Measurements from ENCODE around the gene SLC35E1.

The SLC35E1 gene

DNA sequence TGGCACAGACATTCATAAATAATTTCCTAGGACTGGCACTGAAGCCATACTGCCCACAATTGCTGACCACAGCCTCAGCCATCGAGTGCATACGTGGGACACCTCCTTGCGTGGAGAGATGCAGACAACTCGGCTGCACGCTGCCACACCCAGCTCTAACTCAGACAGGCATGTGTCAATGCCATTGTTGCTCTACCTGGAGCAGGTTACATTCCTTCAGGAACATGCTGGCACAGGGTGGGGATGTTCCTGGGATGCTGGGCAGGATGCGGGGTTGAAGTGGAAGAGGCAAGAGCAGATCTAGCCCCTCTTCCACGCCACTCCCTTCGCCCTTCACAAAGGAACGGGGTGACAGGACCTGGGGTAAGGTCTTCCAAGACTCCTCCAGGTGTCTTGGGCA lies 24.2 kb upstream of the SLC35E1 start:
- DNase-seq = no peak

DNA sequence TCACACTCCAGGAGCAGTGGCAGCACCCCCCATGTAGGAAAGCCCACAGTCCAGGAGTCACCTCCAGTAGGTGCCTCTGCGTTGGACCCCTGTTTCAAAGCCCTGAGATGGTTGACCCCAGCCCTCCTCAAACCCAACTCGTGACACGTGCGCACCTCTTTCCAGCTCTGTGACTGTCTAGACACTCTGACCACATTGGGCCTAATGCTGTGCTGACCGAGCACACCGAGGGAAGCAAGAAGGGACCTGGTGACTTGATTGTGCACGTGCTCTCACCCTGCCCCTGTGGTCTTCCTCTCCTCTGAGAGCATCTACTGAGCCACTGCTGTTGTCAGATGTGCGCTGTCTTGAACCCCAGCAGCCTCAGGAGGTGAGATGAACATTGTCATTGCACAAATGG lies 22.9 kb upstream of the SLC35E1 start:
- peak in 1 of 5 experiments; percentile 35 for DNase-seq

DNA sequence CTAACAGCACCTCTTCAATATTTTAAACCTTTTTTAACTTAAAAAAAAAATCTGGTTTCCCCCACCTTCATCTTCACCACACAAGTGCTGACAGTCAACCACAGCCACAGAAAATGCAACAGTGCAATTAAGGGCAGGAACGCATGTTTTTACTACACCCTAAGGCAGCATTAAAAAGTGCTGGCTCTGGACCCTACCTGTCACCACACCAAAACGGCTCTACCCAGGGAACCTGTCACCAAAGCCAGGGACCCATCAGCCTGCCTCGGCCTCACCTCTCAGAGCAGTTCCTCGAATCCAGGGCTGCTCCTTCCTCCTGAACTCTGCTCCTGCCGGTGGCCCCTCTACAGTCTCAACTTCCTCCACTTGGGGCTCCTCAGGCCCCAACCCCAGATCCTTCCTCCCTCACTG lies 22.5 kb upstream of the SLC35E1 start:
- peak in 2 of 5 experiments; percentile 75 to 81 for DNase-seq

DNA sequence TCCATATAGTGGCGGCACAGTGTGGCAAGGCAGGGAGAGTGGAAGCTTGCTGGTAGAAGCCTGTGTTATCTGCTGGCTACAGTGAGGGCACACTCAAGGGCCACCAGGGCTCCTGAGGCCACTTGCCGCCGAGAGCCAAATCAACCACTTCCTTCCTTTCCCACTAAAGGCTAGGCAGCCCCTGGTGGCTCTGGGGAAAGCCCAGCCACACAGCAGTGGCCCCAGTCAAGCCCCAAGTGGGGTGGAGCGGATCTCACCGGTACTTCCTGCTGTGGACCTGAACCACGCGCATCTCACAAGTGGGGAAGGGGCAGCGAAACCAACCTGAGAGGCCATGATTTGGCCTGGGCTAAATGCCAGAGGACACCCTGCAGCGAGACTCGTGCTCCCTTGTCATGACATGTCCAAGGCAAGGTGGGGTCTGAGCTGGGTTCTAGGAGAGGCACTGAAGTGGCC lies 21.9 kb upstream of the SLC35E1 start:
- DNase-seq = peak in 3 of 5 experiments; percentile 37 to 85 (median 76)

DNA sequence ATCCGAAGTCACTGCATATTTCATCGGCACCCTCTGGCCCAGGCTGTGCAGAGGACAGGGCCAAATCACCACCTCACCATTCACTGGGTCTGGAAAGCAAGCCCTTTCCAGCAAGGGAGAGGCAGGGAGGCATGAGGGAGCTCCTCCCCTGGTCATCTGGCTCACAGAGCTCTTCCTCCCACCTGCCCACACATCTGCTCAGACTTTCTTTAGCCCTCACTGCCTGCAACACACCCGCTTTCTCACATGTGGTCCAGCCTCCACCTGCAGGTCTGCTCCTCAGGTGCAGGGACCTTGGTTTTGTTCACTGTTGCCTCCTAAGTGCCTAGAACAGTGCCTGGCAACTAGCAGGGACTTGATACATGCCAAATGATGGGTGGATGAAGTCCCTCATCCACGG lies 21.0 kb upstream of the SLC35E1 start:
- DNase-seq = no peak

DNA sequence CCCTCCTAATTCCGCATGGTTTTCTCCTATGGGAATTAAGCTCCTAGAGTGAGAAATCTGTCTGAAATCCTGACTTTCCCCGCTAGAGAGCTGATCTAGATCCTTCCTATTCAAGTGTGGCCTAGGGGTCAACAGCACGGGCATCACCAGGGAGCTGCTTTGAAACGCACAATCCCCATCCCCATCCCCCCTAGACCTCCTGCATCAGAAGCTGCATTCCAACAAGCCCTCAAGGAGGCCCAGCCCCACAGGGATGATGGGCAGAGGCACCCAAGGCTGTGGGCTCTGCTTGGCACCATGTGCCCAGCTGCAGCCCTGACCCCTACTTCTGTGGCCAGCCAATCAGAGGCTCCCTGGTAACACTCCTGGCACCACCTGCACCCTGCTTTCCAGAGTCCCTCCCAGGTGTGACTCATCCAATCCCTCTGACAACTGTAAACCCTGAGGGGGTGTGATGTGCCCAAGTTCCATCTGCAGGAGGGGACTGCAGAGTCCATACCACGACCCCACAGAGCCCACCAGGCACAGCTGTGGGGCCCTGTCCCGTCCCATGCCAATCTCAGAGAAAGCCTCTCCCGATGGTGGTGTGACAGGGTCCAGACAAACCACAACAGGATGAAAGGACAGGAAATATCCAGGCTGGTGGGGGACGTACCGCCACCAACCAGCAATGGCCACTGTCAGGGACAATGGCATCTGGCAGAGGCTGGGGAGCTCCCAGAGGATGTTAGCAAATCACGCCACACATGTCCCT lies 19.8 kb upstream of the SLC35E1 start:
- no peak for DNase-seq

DNA sequence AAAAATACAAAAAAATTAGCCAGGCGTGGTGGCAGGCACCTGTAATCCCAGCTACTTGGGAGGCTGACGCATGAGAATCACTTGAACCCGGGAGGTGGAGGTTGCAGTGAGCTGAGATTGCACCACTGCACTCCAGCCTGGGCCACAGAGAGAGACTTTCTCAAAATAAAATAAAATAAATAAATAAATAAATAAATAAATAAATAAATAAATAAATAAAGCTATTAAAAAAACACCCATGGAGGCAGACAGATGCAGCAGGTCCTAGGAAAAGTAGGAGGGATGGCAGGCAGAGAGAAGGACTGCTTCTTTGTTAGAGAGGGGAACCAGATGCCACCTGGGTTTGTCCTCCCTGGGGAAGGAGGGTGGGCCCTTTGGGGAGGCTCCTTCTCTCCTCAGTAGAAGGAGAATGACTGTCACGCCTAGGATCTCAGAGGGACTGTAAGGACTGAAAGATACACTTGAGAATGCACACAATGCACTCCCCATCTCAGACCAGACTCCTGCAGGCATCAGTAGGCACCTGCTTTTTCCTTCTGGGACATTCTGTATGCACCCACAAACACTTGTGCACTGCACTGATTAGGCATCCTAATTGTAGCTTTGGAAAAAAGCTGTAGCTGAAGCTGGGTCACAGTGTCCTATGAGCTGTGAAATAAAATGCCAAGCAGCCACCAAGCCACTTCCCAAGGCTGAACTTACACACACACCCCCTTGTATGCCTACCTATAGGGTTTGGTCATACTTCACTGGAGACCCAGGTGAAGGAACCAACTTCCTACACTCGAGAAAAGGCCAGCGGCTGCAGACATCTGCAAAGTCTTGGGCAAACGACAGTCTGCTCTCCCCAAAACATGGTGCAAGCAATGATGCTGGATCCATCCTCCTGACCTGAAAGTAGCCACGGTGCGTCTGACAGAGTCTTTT lies 18.9 kb upstream of the SLC35E1 start:
- DNase-seq = no peak

DNA sequence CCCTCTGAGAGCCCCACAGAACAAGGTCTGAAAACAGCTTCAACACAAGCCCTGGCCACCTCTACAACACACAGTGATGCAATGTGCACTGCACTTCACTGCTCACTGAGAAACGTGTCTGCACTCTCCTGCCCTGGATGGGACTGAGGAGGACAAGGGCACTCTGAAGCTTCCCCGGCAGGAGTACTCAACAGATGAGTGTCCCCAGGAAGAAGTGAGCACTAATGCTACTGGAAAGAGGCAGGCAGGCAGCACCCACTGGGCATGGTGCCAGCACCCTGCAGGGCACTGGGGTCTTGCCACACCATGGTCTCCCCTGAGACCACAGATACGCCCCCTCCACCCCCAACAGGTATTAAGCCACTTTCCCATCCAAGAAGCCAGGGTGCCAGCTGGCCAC lies 17.7 kb upstream of the SLC35E1 start:
- DNase-seq = no peak

DNA sequence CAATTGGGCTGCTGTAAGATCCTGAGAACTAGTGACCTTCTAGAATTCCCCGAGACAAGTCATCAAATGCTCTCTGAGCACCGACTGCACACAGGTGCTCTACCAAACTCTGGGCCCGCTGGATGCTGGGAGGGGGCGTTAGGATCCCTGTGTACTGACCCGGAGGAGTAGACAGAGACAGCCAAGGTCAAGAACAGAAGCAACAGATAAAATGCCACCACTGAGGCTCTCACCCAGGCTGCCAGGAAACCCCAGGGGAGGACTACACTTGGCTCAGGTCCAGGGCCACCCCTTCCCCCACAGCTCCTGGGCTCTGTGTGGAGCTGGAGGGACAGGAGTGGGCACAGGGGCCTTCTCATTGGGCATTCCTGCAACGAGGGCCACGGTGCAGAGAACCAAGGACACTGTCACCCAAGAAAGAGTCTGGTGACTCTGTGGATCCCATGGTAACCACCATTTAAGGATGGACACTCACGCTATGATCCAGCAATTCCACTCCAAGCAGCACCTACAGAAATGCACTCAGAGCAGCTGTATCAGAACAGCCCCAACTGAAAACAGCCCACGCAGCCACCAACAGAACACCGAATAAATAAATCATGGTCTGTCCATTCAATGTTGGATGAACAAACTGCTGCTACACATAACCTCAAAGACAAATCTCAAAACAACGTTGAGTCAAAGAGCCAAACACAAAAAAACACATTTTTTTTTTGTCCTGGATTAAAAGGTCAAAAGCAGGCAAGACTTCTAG lies 16.8 kb upstream of the SLC35E1 start:
- no peak for DNase-seq

DNA sequence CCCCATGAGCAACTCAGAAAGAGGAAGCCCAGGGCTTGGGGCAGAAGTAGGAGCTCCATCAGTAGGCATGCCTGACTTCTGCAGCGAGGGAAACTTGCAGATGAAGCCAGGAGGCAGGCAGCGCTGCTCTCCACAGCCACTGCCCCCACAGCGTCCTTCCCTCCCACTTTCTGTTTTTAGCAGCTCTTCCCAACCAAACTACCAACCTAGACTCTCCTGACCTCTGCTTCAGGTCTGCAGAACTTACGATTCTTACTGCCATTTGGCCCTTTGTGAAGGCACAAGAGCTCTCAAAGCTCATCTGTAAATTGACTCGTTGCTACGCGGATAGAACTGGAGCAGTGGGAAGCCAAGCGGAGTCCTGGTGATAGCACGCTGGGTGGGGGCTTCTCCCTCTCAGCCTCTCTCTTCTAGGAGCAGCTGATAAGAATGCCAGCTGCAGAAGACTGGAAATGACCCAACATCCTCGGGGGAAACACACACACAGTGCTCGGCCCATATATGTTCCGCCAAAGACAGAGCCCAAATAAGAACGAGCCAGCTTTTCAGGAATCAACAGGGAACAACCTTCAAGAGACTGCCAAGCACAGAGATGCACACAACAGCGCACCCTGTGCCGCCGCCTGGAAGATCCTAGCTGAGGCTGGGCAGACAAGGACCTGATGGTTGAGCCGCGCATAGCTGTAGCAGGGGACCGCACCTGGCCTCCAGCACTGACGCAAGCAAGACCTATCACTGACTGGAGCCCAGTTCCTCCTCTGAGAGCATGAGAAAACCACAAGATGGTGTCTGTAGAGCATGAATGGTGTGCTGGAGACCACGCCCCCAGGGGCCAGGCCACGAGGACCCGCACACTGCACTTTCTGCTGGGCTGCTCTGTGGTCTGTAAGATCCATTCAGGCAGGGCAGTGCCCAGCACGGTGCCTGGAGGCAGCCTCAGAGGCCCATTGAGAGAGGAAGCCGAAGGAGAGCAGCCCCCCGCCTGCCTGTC lies 15.9 kb upstream of the SLC35E1 start:
- peak in 4 of 5 experiments; percentile 22 to 92 (median 74) for DNase-seq

DNA sequence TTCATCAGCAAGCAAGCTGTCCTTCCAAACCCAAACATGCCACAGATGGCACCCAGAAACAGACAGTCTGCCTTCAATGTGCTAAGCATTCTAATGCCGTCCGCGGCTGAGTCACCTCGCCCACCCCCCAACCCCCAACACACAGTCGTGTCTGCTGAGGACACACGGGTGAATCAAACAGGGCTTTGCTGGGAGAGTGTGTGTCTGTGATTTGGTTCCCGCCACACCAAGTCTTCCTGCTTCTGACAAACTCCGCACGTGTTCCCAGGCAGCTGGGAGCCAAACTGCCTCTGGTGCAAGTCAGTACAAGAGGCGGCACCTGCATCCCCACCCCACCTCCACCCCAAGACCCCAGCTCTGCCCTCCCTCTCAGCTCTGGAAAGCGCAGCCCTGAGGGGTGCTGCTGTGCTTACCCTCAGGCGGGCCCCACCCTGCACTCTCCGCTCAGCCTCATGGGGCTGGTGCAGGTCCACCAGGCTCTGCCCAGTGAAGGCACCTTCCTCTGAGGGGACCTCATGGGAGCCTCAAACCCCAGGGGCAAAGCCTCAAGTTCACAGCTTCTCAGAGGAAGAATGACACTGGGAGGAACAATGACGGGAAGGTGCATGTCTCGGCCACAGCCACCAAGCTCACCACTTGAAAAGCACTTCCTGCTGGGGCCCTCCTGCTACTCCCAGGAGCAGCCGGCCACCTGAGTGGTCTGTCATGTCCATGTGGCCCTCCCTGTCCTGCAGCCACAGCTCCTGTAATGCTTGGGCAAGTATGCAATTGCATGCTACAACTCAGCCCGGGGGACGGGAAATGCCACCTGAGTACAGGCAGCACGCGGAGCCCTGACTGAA lies 15.0 kb upstream of the SLC35E1 start:
- peak in 3 of 5 experiments; percentile 35 to 75 (median 73) for DNase-seq

DNA sequence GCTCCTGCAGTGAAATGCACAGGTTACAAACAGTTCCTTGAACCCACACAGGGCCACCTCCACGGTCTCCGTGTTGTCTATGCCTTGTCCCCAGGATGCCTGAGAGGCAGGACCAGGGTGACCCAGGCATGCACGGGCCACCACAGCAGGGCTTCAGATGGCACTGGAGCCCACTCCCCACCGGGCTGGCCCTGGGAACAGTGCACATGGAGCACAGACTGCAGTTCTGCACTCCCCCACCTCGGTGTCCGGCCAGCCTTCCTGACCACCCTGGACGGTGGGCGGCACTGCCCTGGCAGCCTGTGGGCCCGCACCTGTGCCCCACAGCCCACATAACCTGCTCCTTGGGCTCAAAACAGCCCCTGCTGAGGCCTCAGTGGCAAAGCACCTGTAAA lies 14.3 kb upstream of the SLC35E1 start:
- no peak for DNase-seq

DNA sequence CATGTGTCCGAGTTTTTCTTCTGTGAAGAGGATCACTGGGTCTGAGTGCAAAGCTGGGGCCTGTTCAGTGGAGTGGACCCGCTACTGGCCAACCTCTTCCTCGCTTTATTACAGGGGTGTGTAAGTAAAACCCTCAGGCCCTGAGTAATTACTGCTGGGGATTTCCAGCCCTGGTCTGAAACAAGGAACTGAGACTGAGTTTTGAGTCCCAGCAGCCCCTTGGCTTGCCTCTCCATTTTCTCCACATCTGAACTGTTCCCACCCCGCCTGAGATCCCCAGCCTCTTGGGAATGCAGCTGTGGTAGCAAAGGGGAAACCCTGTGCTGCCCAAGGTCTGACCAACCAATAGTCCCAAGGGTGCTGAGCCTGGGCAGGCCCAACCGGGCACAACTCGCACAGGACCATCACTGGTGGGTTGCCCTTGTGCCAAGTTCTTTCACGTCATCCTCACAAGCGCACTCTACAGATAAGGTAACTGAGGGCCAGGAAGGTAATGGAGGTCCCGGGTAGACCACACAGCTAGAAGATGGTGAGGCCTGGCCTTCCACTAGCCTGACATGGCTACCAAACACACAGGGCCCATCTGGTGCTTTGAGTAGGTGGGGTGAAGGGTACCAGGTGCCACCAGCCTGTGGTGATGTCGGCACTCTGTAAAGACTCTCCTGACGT lies 13.7 kb upstream of the SLC35E1 start:
- peak in 1 of 5 experiments; percentile 68 for DNase-seq

DNA sequence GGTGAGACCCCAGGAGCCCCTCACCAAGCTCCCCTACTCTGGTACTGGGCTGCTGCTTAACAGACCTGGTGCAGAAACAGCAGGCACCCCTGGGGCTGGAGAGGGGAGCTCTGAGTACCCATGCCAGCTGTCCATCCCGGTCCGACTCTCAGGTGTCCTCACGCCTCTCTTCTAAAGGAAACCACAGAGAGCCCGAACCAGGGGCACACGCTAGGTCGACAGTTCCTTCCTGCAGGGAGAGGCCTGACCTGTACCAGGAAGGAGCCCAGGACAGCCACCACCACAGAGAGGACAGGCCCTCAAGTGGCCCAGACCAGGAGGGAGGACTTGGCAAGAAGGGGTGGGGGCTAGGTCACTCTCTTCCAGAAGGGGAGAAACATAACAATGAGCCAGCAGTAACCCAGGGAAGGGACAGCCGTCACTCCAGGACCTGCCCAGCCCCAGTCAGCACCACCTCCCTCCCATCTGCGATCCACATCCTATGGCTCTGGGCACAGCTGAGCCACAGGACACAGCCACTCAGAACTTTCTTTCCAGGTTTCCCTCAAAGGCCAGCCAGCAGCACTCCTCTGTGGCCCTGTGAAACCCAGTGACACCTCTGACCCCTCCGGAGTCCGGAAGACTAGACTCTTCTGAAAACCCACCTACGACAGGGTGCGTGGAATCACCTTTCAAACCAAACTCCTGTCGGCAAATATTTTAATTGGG lies 13.0 kb upstream of the SLC35E1 start:
- peak in 1 of 5 experiments; percentile 29 for DNase-seq

DNA sequence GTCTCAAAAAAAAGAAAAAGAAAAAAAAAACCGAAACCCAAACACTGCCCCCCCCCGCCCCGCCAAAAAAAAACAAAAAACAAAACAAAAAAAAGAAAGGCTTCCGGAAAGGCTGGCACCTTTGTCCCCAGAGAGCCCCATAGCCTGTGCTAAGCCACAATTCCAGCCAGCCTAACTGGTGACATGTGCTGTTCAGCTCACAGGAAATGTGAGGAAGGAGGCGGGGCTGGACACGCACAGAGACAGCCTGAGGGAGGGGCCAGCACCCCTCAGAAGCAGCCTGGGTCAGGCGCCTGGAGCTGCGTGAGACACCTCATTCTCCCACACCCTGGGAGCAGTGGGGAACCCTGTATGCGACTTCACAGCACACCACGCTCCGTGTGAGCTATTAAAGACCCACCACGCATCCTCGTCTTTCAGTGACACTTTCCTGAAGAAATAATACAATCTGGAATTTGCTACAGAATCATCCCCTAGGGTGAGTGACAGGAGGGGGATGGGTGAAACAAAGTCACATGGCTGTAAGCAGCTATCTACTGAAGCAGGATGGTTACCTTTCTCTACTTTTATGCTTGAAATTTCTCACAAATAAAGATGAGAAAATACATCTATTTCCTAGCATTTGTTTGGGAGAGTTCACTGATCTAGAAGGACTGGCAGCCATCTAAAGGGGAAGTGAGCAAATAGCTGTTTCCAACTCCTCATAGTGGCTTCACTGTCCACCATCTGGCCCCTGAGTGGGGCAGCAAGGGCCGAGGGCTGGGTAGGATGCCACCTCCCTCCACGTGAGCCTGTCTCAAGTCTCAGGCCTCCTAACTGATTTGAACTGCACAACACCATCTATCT lies 12.3 kb upstream of the SLC35E1 start:
- DNase-seq = peak; percentile 71 to 98 (median 88)

DNA sequence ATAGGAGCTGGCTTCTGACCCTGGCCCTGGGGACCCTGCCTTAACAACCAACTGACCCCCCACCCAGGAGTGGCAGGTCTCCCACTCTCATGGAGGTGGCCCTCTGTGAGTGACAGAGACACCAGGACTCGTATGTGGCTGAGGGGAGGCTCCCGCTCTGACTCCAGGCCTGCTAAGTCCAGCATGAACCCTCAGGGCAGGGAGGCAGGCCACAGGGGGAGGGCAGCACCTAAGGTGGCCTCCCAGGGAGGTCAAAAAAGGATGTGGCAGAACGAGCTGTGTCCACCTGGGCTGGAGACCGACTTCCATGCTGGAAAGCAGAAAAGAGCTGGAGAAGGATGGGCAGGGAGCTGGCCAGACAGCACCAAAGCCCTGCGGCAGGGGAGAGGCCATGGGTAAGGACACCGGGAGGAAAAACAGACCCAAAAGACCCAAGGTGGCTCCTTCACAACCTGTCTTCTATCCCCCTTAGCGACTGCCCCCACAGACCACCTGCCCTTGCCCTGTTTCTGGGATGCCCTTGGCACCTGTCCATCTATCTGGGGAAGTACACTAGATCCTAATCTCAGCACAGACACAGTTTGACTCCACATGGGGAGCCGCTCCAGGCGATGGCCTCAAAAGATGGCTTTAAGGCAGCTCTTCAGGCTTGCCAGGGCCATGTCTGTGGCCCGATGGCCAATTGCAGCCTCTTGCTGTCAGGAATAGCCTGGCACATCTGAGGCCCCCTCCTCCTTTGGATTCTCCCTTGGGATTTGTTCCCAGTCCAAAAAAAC lies 10.5 kb upstream of the SLC35E1 start:
- no peak for DNase-seq

DNA sequence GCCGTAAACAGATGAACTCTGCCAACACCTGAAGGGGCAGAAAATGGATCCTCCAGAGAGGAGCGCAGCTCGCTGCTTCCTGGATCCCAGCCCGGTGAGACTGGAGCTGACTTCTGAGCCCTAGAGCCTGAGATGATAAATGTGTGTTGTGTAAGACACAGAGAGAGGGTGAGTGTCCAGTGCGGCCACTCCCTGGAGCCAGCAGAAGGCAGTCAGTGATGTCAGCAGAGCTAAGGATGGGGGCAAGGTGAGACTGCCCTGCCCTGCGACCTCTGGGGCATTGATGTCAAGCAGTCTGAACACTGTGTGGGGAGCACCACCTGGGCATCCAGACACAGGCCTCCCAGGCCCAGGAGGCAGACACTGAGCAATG lies 9.7 kb upstream of the SLC35E1 start:
- no peak for DNase-seq

All from T-helper 2 cell (primary cell).